ENCODE results near the gene C1QTNF6.
"Not testable (repeated sequence)": the region's sequence is repeated elsewhere in the genome, so short reads cannot be mapped to it uniquely, and the experiment has no call there.

C1QTNF6 gene

DNA sequence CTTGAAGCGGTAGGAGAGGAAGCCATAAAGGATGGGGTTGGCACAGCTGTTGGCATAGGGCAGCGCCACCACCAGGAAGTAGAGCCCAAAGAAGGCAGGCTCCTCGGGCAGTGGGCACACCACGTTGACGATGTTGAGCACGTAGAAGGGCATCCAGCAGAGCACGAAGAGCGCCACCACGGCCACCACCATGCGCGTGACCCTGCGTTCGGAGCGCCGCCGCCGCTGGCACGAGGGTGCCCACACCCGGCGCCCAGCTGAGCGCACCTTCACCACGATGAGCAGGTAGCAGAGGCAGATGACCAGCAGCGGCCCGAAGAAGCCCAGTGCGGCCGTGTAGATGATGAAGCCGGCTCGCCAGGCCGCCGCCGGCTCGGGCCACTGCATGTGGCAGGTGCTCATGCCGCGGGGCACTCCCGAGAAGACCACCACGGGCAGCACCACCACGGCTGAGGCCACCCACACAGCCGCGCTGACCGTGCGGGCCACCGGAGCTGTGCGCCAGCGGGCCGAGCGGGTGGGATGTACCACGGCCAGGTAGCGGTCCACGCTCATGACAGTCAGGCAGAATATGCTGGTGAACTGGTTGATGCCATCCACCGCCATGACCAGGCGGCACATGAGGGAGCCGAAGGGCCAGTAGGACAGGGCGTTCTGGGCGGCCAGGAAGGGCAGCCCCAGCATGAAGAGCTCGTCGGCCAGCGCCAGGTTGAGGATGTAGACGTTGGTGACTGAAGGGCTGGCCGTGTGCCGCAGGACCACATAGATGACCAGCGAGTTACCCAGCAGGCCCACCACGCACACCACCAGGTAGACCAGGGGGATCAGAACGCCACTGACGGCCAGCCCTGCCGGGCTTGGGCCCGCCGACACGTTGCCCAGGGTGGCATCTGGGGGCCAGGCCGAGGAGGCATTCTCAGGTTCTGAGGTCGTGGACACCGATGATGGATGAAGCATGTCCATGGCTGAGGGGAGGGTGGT is 19.1 kb upstream of the C1QTNF6 start:
- DNase-seq: no peak

DNA sequence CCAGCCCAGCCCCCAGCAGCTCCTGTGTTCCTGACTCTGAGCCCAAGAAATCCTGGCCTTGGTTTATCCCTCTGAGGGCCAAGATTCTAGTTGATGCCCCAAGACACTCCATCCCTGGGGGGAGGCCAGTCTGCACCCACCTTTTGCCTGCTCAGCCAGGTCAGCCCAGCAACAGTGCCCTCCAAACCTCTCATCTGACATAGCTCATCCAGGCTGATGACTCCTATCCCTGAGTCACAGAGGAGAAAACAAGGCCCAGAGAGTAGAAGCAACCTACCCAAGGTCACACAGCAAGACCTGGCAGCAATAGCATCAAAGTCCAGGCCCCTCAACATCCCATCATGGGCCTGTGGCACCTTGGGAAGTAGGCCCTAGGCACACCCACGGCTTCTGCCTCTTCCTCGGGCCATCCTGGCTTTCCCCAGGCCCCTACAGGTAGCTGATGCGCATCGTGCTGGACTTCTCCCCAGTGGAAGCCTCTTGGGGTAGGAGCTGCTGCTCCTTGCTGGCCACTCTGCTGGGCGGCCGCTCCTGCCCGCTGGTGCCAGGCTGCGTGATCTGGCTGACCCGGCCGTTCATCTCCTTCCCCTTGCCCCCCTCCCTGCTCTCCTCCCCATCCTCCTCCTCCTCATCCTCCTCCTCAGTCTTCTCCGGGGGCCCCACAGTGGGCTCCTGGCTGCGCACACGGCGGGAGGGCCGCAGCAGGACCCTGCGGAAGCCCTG is 18.2 kb upstream of the C1QTNF6 start:
- no peak for DNase-seq

DNA sequence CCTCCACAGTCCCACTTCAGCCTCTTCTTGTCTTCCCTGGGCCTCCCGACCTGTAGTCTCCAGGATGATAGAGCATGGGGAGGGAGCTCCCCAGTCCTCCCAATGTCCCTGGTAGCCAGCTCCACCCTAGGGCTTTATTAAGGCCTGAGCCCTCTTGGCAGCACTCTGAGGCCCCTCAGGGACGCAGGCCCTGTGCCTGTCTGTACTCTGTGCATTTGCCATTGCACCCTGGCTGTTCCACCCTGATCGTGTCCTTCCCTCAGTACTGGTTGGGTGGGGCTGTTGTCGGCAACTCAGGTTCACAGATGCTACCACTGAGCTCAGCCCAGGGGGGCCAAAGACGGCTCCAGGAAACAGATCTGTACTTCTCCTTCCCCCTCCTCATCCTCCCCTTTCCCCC is 17.0 kb upstream of the C1QTNF6 start:
- DNase-seq: no peak

DNA sequence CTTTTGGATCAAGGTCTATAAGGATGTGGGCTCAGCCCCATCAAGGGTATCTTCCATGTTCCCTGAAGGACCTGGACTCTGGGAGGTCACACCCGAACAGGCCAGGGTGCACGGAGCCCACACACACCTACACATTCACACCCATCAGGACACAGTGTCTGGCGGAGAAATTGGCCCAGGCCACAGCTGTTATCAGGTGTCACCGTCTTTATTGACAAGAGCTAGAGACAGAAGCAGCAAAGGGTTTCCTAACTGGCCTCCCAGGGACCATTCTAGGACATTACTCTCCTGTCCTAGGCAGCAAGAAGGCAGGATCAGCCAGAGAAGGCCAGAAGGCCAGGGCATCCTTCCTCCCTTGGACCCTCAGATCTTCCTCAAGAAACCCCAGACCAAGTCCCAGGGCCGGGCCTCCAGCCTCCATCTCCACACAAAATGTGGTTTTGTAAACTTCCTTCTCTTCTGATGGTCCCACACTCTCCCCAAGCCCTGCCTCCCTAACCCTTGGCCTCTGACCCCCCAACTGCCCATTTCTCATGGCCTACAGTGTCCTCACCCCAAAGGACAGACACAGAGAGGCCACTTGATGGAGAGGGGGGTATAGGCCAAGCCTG is 16.1 kb upstream of the C1QTNF6 start:
- no peak for DNase-seq

DNA sequence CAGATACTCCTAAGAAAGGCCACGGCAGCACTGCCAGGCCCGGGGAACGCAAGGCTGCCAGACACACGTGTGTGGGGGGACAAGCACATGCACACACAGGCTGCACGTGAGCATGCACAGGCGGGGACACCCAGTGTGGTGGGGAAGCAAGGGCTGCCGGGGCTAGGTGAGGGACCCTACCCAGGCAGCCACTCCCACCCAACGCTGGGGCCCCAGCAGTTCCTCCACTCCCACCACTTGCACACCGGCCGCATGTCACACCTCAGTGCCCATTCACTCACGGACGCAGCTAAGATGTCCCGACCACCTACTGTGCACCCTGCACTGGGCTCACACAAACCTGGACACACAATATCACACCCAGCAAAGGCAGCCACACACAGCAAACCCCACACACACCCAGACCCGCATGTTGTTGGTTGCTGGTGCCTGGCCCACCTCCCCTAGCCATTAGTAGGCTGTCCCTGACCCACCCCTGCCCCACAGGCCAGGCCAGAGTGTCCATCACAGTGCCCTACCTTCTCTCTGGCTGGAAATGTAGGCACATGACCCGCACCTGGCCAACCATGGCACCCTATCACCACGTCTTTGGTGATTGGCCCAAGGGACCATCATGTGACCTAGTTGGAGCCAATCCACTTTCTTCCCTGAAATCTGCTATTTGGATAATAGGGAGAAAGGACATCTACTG is 15.5 kb upstream of the C1QTNF6 start:
- DNase-seq: no peak

DNA sequence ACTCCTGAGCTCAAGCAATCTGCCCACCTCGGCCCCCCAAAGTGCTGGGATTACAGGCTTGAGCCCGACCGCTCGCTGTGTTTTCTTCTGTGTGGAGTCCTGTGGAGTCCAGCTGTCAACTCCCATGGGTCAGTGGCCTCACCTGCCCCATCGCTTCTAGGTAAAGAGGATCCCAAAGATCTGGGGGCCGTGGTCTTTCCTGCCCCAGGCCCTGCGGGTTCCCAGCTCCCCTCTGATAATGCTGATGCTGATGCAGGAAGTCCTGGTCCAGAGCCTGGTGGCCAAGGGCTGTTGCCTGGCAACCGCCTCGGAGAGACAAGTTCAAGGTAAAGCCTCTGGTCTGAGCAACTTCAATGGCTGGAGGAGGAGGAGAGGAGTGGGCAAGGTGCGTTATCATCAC is 14.7 kb upstream of the C1QTNF6 start:
- DNase-seq: no peak

DNA sequence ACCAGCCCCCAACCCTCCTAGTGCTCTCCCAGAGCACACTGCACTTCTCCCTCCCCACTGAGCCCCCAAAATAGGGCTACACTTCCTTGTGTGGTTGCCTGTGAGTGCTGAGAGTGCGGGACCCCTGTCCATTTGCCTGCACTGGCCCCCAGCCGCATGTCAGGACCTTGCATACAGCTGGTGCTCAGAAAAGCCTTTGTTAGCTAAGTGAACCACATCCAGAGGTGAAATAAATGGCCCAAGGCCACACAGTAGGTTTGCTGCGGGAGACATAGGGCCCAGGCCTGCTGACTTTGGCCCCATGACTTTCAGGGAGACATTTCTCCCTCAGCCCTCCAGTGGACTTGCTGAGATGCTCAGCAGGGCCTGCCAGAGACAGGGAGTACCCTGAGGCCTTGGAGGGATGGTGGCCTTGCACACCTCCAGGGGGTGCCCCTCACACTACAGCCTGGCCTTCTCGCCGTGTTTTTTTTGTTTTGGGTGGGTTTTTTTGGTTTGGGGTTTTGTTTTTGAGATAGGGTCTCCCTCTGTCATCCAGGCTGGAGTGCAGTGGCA is 14.0 kb upstream of the C1QTNF6 start:
- DNase-seq: no peak

GRCh38 chr22:37201443-37201820 is 13.4 kb upstream of the C1QTNF6 start:
- DNase-seq: not testable (repeated sequence)

DNA sequence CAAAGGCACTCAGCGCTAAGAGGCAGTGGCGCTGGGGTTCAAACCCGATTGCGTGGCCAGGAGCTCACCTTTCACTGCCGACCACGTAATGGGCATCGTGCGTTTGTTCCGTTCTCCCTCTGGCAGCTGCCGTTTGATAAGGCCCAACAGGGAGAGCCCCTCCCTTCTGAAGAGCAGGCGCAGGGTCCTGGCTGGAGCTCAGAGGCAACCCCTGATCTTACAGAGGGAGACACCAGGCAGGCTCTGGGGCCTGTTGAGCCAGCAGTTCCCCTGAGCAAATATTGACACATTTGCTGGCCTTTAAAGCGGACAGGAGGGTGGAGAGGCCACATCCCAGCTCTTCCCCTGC is 11.7 kb upstream of the C1QTNF6 start:
- no peak for DNase-seq

DNA sequence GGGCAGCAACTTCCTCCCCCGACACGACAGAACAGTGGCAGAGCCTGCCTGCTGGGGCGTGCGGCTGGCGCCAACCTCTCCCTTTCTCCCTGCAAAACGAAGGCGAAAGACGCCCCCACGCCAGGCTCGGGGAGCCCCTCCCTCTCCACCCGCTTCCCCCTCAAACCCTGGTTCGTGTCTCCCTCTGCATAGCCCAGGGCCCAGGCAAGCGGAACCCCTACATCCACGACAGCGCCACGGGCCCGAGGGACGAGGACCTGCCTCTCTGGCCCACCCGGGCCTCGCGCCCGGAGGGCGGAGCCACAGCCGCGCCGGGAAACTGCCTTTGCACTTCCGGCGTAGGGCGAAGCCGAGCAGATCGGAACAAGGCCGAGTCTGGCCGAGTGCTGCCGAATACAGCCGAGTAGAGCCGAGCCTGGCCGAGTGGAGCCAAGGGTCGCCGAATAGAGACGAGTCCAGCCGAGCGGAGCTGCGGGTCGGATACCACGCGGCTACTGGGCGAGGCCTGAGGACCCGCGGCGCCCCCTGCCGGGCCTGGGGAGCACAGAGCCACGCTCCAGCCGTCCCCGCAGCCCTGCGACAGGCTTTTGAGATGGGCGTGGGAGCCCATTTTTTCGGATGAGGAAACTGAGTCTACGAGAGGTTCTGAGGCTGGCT is 11.2 kb upstream of the C1QTNF6 start:
- peak; percentile 87 for DNase-seq

GRCh38 chr22:37198258-37199102 is 10.4 kb upstream of the C1QTNF6 start:
- DNase-seq: no peak

- no peak for DNase-seq
Observed at GRCh38 chr22:37197451-37198257, 9.6 kb upstream of the C1QTNF6 start.

- no peak for DNase-seq
Observed at GRCh38 chr22:37196539-37197450, 8.7 kb upstream of the C1QTNF6 start.

GRCh38 chr22:37195921-37196320 is 7.9 kb upstream of the C1QTNF6 start:
- DNase-seq: no peak

DNA sequence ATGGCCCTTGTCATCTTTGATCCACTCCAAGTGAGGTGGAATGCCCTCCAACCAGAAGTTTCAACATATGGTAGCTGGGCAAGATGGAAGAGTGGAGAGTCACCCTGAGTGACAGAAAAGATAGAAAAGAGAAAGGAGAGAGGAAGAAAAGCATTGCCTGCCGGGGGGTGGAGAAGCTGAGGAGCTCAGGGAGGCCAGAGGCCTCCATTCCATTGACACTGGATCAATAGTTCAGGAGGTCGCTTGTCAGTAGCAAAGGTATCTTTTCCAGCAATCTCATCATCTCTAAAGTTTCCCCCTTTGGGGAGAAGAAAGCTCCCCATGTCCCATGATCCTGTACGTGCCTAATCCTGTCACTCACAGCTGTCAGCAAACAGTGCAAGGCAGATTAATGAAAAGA is 6.7 kb upstream of the C1QTNF6 start:
- no peak for DNase-seq

DNA sequence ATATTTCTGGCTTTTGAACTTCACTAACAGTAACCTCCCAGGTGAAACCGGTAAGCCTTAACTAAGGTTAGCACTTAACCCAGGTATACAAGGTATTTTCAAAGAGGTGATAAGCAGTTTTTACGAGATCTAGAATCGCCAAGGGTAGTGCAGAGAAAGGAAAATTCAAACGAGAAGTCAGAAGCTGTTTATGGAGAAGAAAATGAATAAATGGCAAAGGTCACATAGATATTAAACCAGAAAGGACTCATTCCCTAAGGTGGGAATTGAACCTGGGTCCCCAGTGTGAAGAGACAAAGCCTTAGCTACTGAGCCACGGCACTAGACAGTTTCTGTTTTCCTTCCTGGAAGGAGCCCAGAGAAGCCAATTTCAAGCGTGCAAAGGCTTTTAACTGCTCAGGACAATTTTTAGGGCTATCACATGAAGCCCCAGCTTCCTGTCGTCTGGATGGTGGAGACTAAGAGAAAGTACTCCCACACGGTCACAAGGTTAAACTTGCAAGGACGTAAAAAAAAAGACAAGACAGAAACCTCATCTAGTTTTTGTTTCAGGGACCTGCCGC is 5.7 kb upstream of the C1QTNF6 start:
- no peak for DNase-seq

- no peak for DNase-seq
Observed at GRCh38 chr22:37192741-37193140, 4.7 kb upstream of the C1QTNF6 start.

DNA sequence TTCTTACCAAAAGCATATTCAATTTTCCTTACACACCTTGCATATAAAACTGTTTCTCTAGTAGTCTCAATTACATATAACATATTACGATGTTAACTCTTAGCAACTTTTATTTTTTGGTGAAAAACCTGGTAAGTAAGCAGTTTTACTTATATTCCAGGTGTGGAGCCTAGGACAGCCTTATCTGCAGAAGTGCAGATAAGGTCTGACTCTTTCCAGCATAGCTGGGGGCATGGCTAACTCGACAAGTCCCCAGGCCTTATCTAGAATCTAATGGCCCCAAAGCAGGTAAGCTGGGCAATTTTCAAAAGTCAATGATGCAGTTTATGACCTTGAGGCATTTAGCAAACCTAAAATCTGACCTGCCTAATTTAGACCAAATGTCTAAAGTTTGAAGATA is 4.2 kb upstream of the C1QTNF6 start:
- DNase-seq: no peak

- DNase-seq: no peak
Observed at GRCh38 chr22:37190262-37190780, 2.3 kb upstream of the C1QTNF6 start.
